NOMO-1 treated with dmso at 0.1 percent for 144 hours (cell line): ENCODE data around the gene UXS1.
"Not testable (repeated sequence)": the region's sequence is repeated elsewhere in the genome, so short reads cannot be mapped to it uniquely, and the experiment has no call there.

Experiments used
- DNase-seq: peaks from one replicate; lab custom pipeline; 2025; ENCODE audit not compliant: unreplicated experiment; lab: John Stamatoyannopoulos, UW

UXS1 gene

DNA sequence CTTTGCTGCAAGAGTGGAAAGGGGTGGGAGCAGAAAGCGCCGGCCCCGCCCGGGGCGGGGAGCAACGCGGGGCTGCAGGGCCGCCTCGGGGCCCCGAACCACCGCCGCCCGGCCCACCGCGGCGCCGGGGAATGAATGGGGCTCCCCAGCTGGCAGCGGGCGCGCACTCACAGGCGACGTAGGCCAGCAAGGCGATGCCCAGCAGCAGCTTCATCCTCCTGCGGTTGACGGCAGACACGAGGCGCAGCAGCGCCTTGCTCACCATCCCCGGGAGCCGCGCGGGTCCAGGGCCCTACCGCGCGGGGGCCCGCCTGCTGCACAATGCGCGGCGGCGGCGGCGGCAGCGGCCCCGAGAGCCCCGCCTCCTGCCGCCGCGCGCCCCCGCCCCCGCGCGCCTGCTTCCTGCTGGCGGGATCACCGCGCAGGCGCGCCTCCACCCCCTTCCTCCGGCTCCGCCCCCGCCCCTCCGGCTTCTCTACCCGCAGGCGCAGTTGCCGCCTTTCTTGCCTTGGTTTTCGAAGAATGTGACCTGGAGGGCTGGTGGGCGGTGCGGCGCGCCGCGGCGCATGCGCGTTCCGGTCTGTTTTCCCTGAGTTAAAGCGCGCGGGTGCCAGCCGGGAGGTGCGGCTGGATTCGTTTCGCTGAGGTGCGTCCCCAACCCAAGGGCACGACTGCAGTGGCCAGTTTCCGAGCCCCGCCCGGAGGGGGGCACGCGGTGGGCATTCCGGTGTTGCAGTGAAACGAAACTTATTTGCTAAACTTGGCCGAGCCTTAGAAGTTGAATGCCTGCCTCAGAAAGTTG is at the start of gene UXS1:
TSS of gene UXS1 (minus strand) at position 325 of the 802 bp plus-strand sequence. CDS start at position 265, 60 bp downstream.
- peak; percentile 94 for DNase-seq

DNA sequence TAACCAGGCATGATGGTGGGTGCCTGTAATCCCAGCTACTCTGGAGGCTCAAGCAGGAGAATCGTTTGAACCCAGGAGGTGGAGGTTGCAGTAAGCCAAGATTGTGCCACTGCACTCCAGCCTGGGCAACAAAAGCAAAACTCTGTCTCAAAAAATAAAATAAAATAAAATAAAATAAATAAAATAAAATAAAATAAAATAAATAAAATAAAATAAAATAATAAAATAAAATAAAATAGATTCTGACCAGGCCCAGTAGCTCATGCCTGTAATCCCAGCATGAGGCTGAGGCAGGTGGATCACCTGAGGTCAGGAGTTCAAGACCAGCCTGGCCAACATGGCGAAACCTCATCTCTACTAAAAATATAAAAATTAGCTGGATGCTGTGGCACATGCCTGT is 45.4 kb upstream of the UXS1 start:
- DNase-seq: not testable (repeated sequence)

GRCh38 chr2:106235392-106235791 is 41.3 kb upstream of the UXS1 start:
- DNase-seq: not testable (repeated sequence)

DNA sequence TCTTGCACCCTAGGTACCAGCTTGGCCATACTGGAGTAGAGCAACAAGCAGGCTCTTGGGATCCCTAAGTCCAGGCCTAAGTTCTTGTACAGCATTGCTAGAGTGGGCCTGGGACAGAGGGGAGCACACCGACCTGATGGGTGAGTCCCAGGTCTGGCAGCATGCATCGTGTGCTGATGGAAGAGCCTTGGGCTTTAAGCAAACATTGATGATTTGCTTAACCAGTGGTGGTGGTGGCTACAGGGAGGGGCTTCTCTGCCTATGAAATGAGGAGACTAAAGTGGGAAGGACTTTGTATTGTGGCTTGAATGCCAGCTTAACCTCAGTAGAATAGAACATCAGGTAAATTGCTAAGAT is 39.2 kb upstream of the UXS1 start:
- no peak for DNase-seq

DNA sequence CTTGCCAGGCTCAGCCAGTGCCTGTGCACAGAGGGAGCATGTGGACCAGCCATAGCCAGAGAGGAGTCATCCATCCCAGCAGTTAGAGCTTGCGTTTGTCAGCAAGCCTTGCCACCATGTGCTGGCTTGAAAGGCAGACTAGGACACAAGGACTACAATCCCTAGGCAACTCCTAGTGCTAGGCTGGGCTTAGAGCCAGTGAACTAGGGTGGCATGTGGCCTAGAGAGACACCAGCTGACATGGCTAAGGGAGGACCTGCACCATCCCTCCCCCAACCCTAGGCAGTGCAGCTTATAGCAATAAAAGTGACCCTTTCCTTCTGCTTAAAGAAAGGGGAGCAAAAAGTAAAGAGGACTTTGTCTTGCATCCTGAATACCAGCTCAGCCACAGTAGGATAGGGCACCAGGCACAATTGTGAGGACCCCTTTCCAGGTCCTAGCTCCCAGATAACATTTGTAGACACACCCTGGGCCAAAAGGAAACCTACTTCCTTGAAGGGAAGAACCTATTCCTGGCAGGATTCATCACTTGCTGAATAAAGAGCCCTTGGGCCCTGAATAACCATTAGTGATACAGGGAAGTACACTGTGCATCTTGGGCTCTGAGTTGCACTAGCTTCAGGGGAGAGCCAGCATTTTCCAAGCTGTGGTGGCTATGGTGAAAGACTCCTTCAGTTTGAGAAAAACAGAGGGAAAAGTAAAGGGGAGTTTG is 38.7 kb upstream of the UXS1 start:
- DNase-seq: no peak

GRCh38 chr2:106223347-106223746 is 29.2 kb upstream of the UXS1 start:
- no peak for DNase-seq

DNA sequence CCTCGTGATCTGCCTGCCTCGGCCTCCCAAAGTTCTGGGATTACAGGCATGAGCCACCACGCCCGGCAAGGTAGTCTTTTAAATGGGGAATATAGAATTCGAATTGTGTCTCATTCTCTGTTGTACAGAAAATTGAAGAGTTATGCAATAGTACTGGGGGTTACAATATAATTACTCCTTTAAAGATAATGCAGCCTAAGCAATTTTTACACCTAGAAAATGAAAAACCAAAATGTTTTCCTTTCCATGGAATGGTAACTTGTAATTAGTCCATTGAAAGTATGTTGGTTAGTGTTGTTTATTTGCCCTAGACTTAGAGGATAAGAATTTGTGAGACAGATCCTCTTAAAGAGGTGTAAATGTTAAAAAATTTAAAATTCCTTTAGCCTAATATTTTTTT is 28.0 kb upstream of the UXS1 start:
- not testable (repeated sequence) for DNase-seq

DNA sequence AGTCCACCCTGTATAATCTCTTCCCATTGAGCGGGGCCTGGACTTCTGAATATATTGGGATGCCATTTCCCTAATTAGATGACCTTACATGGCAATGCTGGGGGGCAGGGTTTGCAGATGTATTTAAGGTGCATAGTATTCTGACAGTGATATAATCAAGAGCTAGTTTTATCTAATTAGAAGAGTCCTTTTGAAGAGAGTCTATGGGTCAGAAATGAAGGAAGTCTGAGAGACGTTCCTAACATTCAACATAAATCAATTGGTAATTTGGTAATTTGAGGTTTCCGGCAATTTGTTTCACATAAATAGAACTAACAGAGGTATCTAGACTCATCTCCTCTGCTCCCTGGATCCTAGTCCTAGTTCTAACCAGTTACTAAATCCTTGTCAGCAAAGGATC is 25.7 kb upstream of the UXS1 start:
- DNase-seq: no peak

DNA sequence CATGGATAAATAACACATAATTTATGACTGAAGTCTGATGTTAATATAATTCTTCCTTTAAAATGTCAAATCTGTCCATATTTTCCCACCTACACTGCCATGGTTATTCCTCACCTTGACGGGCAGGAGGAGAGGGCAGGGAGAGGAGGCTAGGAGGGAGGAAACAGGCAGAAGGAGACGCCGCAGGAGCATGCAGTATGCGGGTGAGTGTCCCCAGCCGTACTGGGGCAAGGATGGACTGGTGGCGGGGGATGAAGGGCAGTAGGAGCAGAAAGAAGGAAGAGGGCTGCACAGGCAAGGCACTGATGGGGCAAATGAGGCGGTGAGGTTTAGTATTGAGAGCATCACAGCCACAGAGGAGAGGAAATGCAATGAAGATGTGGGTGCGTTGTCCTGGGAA is 25.1 kb upstream of the UXS1 start:
- not testable (repeated sequence) for DNase-seq

GRCh38 chr2:106208874-106209273 is 14.8 kb upstream of the UXS1 start:
- DNase-seq: no peak

- no peak for DNase-seq
These were observed 14.3 kb upstream of the UXS1 start for GRCh38 chr2:106208399-106208798.

DNA sequence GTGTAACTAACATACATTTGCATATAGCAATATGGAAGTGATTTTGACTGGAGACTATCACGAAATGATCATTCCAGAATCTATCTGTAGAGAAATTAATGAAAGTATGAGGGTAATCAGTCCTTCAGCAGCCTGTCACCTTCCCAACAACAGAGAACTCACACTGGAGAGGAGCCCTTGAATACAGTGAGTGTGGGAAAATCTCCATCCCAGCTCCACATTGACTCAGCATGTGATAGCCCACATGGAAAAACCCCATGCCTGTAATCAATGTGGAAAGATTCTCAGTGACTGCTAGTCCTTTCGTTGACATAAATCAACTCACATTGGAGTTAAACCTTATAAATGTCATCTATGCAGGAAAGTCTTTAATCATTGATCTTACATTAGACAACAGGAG is 13.1 kb upstream of the UXS1 start:
- no peak for DNase-seq

- no peak for DNase-seq
These were observed 11.4 kb upstream of the UXS1 start for GRCh38 chr2:106205488-106205887.

DNA sequence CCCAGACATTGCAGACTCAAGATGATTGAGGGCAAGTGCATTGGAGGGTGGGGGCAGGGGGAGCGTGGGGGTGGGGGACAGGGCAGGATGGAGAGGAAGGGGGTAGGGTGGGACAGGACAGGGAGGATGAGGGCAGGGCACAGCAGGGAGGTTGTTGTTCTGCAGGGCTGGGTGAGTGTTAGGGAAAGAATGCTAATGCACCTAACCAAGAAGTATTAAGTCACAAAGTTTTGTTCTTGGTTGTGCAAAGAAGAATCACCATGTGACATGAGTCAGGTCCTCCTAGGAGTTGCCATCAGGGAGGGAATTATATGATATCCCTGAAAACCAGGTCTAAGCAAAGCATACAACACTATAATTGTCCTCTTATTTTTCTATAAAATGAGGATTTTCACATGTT is 10.4 kb upstream of the UXS1 start:
- not testable (repeated sequence) for DNase-seq

GRCh38 chr2:106201661-106202060 is 7.6 kb upstream of the UXS1 start:
- DNase-seq: peak; percentile 43

GRCh38 chr2:106197878-106198277 is 3.8 kb upstream of the UXS1 start:
- DNase-seq: no peak

- DNase-seq: no peak
These were observed 1.9 kb upstream of the UXS1 start for GRCh38 chr2:106195981-106196380.

DNA sequence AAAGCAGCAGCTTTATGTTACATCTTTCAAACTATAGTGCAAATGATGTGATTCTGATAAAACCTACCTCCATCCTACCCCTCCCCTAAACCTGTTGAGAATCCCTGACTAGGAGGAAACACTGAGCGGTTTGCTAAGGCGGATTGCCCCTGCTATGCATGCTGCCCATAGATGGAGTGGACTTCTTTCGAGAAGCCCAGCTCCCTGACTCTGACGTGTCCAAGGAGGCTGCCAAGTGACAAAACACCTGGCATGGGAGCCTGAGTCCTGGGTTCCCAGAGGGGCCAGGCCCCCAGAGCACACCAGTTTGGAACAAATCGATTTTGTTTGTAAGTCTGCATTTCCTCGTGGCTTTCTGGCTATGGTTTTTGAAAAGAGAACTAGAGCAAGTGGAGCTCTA is 1.4 kb upstream of the UXS1 start:
- no peak for DNase-seq

- no peak for DNase-seq
These were observed 468 bp downstream of the UXS1 start for GRCh38 chr2:106193690-106193976.

DNA sequence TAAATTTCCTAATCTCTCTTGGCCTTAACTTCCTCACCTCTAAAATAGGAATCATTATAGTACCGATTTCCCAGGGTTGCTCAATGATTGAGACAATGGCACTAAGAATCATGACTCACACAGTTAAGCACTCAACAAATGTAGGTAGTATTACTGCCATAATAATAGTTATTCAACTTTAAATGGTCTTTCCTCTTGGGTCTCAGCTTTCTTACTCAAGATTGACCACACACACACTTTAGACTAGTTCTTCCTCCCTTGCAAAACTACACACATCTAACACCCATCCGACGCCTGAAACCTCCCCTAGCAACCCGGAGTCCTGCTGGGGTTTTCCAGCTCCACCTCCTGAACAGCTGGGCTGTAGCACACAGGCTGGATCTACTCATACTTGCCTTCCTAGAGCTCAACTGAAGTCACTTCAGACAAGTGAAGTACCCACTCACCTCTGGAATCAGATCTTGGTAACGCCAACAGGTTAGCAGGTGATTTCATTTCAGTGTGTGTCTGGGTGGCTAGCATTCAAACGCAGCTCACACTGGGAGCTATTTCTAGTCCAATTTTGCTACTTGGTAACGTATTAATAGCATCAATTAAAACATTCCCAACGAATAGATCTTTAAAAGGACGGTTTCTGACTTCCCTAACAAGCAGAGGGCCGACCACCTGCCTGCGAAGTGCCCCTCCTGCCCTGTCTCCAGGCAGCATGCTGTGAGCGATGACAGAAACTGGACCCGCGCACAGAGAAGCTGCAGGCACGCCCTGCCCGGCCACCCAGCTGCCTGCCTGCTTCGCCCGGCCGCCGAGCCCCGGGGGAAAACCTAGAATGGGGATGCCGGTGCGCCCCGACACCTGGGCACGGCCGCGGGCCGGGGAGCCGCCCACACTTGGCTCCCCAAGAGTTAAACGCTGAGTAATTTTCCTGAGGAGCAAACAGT is 1.1 kb downstream of the UXS1 start:
- DNase-seq: peak; percentile 86

GRCh38 chr2:106191511-106192016 is 2.5 kb downstream of the UXS1 start:
- DNase-seq: no peak
